IMR-90 (cell line): Measurements from ENCODE around the gene TOM1.

Source experiments
- MAFK ChIP-seq: IDR thresholded peaks from 2 replicates; pipeline ENCODE4 v1.6.1; 2012; ENCODE audit warnings: low read depth, low read length, improper control_type of control experiment
- POLR2A ChIP-seq: IDR thresholded peaks from 2 replicates; pipeline ENCODE4 v1.6.1; 2012; ENCODE audit warnings: mild to moderate bottlenecking, low read depth, low read length
- RAD21 ChIP-seq: IDR thresholded peaks from 2 replicates; pipeline ENCODE4 v1.6.1; 2012; ENCODE audit warnings: low read length, improper control_type of control experiment
- TF ChIP-seq, protein P1 (sequence below): conservative IDR thresholded peaks from 2 replicates; pipeline ENCODE4 v1.5.1; 2012; ENCODE audit warnings: mild to moderate bottlenecking, low read depth, low read length, improper control_type of control experiment

DNA sequence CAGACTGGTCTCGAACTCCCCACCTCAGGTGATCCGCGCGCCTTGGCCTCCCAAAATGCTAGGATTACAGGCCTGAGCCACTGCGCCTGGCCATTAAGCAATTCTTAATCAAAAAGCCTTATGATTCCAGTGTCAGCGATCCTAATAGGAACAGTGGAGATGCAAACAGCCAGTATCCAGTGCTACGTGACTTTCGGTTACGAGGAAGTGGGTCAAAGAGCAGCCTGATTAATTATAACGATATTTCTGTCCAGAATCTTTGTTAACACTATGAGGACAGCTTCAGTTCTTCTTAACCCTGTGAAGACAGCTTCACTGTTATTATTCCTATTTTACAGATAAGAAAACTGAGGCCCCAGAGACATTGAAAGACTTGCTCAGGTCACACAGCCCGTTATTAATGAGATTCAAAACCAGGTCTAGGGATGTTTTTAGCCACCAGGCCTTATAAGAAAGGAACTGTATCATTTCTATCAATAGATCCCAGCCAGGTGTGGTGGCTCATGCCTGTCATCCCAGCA lies 63.9 kb downstream of the TOM1 start:
- TF ChIP-seq, protein P1, sequence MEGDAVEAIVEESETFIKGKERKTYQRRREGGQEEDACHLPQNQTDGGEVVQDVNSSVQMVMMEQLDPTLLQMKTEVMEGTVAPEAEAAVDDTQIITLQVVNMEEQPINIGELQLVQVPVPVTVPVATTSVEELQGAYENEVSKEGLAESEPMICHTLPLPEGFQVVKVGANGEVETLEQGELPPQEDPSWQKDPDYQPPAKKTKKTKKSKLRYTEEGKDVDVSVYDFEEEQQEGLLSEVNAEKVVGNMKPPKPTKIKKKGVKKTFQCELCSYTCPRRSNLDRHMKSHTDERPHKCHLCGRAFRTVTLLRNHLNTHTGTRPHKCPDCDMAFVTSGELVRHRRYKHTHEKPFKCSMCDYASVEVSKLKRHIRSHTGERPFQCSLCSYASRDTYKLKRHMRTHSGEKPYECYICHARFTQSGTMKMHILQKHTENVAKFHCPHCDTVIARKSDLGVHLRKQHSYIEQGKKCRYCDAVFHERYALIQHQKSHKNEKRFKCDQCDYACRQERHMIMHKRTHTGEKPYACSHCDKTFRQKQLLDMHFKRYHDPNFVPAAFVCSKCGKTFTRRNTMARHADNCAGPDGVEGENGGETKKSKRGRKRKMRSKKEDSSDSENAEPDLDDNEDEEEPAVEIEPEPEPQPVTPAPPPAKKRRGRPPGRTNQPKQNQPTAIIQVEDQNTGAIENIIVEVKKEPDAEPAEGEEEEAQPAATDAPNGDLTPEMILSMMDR, result no peak
- TF ChIP-seq POLR2A (no peak), MAFK (no peak), RAD21 (no peak)
